HL-60 (cell line): Measurements from ENCODE around the gene PCBP2.

Experiments
- DNase-seq, 2 experiments: peaks; one replicate each; pipeline ENCODE4 v3.0.0-alpha.2; 2010 to 2020; ENCODE audit warnings: low read depth in 1 of 2, low spot score in 1 of 2
- H3K27ac ChIP-seq: fragments of 250-450 bp; sonication (Bioruptor Pico); replicated peaks from 2 replicates; pipeline ENCODE4 v1.5.1; 2020; ENCODE audit warnings: mild to moderate bottlenecking, moderate library complexity
- H3K27me3 ChIP-seq: fragments of 250-450 bp; sonication (Bioruptor Pico); 2 replicates; pipeline ENCODE4 v1.5.1; 2021; ENCODE audit warnings: mild to moderate bottlenecking, moderate library complexity; ENCODE audit not compliant: insufficient read depth, poor library complexity, severe bottlenecking
- H3K4me3 ChIP-seq: replicated peaks from 2 replicates; pipeline ENCODE4 v1.5.1; 2011; ENCODE audit warnings: mild to moderate bottlenecking, control low read depth, low read length; ENCODE audit not compliant: insufficient read depth
- CTCF ChIP-seq: IDR thresholded peaks from one replicate; pipeline ENCODE4 v1.5.1; 2011; ENCODE audit warnings: low read length, control low read depth, inconsistent platforms; ENCODE audit not compliant: insufficient read depth
- GABPA ChIP-seq: IDR thresholded peaks from 2 replicates; pipeline ENCODE4 v1.6.1; 2012; ENCODE audit warnings: low read depth
- POLR2AphosphoS5 ChIP-seq: IDR thresholded peaks from 2 replicates; pipeline ENCODE4 v1.6.1; 2012; ENCODE audit warnings: low read depth
- REST ChIP-seq: IDR thresholded peaks from 2 replicates; pipeline ENCODE4 v1.6.1; 2012; ENCODE audit warnings: low read depth; ENCODE audit not compliant: insufficient replicate concordance
- SPI1 ChIP-seq: IDR thresholded peaks from 2 replicates; pipeline ENCODE4 v1.6.1; 2012; ENCODE audit warnings: low read depth, mild to moderate bottlenecking, borderline replicate concordance

Gene PCBP2

GRCh38 chr12:53505555-53506449, 53.9 kb downstream of the PCBP2 start:
- H3K4me3 ChIP-seq = no peak overlapping the region
- H3K27ac ChIP-seq = no peak overlapping the region
- DNase-seq = no peak
- TF ChIP-seq GABPA (no peak), CTCF (no peak), REST (no peak), SPI1 (no peak), POLR2AphosphoS5 (no peak)
- H3K27me3 ChIP-seq = no peaks in the 10 kb centered on the region

GRCh38 chr12:53506450-53506785, 54.5 kb downstream of the PCBP2 start:
- no peak overlapping the region for H3K4me3 ChIP-seq
- no peak overlapping the region for H3K27ac ChIP-seq
- no peak for DNase-seq
- H3K27me3 ChIP-seq = no peaks in the 10 kb centered on the region
- TF ChIP-seq CTCF (no peak), POLR2AphosphoS5 (no peak), GABPA (no peak), SPI1 (no peak), REST (no peak)

- no peak within 1 kb of the TSS for H3K4me3 ChIP-seq
- peak; percentile 16; the same call in 1 of the 2 replicates for TF ChIP-seq POLR2AphosphoS5
- TF ChIP-seq CTCF = no peak
- no peak for DNase-seq
- H3K27ac ChIP-seq = no peak within 1 kb of the TSS
- no peaks in the 10 kb centered on the region for H3K27me3 ChIP-seq
These were observed 55.1 kb downstream of the PCBP2 start, which contains the start of gene NPFF for GRCh38 chr12:53506881-53507602. Gene NPFF, minus strand, starts transcription at chr12:53507484. Its CDS starts 10 bp downstream, at chr12:53507474.
